Jurkat, Clone E6-1 (cell line): ENCODE results near the gene MYCN.
"Not testable (repeated sequence)": the region's sequence is repeated elsewhere in the genome, so short reads cannot be mapped to it uniquely, and the experiment has no call there.

Experiments
- DNase-seq: peaks from one replicate; pipeline ENCODE4 v3.0.0-alpha.2; 2011; ENCODE audit warnings: low read depth, low spot score
- H3K4me3 ChIP-seq: 2 replicates; pipeline ENCODE4 v1.5.1; 2011; ENCODE audit warnings: mild to moderate bottlenecking, low read length, control low read depth, moderate library complexity

Gene MYCN

GRCh38 chr2:15906778-15907177, 33.6 kb upstream of the MYCN start:
- no peak for DNase-seq
- no peak overlapping the region for H3K4me3 ChIP-seq

GRCh38 chr2:15907461-15908324, 32.7 kb upstream of the MYCN start:
- no peak for DNase-seq
- H3K4me3 ChIP-seq, result no peak overlapping the region

GRCh38 chr2:15908371-15908770, 32.0 kb upstream of the MYCN start:
- DNase-seq, result no peak
- H3K4me3 ChIP-seq, result no peak overlapping the region

- DNase-seq, result no peak
Observed at GRCh38 chr2:15909157-15909556, 31.2 kb upstream of the MYCN start.

GRCh38 chr2:15909736-15910135, 30.6 kb upstream of the MYCN start:
- no peak overlapping the region for H3K4me3 ChIP-seq
- no peak for DNase-seq

More at GRCh38 chr2:15909157-15909556, 31.2 kb upstream of the MYCN start:
- H3K4me3 ChIP-seq, result no peak overlapping the region

GRCh38 chr2:15911270-15911669, 29.1 kb upstream of the MYCN start:
- H3K4me3 ChIP-seq, DNase-seq: not testable (repeated sequence)

- DNase-seq, result no peak
- no peak overlapping the region for H3K4me3 ChIP-seq
Observed at GRCh38 chr2:15911686-15912085, 28.7 kb upstream of the MYCN start.

- no peak overlapping the region for H3K4me3 ChIP-seq
- DNase-seq, result no peak
Observed at GRCh38 chr2:15912203-15912602, 28.1 kb upstream of the MYCN start.

- DNase-seq, result no peak
- H3K4me3 ChIP-seq, result no peak overlapping the region
Observed at GRCh38 chr2:15913146-15913545, 27.2 kb upstream of the MYCN start.

- H3K4me3 ChIP-seq, result no peak overlapping the region
- DNase-seq, result no peak
Observed at GRCh38 chr2:15914596-15915385, 25.6 kb upstream of the MYCN start.

- not testable (repeated sequence) for DNase-seq, H3K4me3 ChIP-seq
Observed at GRCh38 chr2:15915546-15915945, 24.8 kb upstream of the MYCN start.

- H3K4me3 ChIP-seq, result no peak overlapping the region
- DNase-seq, result no peak
Observed at GRCh38 chr2:15916336-15916735, 24.0 kb upstream of the MYCN start.

- H3K4me3 ChIP-seq, result no peak overlapping the region
- DNase-seq, result no peak
Observed at GRCh38 chr2:15918761-15919356, 21.5 kb upstream of the MYCN start.

GRCh38 chr2:15919716-15920434, 20.5 kb upstream of the MYCN start:
- no peak overlapping the region for H3K4me3 ChIP-seq
- no peak for DNase-seq

GRCh38 chr2:15920696-15921095, 19.7 kb upstream of the MYCN start:
- no peak overlapping the region for H3K4me3 ChIP-seq
- no peak for DNase-seq

GRCh38 chr2:15923597-15923996, 16.8 kb upstream of the MYCN start:
- DNase-seq, result no peak
- H3K4me3 ChIP-seq, result no peak overlapping the region

- H3K4me3 ChIP-seq, result no peak overlapping the region
- DNase-seq, result no peak
Observed at GRCh38 chr2:15925819-15926218, 14.5 kb upstream of the MYCN start.

GRCh38 chr2:15926252-15926651, 14.1 kb upstream of the MYCN start:
- no peak for DNase-seq
- no peak overlapping the region for H3K4me3 ChIP-seq

- no peak overlapping the region for H3K4me3 ChIP-seq
- no peak for DNase-seq
Observed at GRCh38 chr2:15927551-15928218, 12.7 kb upstream of the MYCN start.
